Sciatic nerve (tissue), 2 donors: ENCODE results near the gene LDB2. TPM values are rescaled to one million over a fixed set of nuclear protein-coding genes. Genes with fewer than 3 reads are reported as not detected.

ENCODE experiments used
- ATAC-seq: fragments of 200-7000 bp; cut with Tn5 transposase; one replicate; pipeline ENCODE4 v1.9.1; 2020; ENCODE audit warnings: mild to moderate bottlenecking, moderate library complexity
- DNase-seq: peaks from one replicate; pipeline ENCODE4 v3.0.0-alpha.2; 2020; ENCODE audit warnings: low spot score
- intact Hi-C: fragments of 100-400 bp; cut with DNase I; formaldehyde crosslinking; loops from one replicate; pipeline ENCODE4 v1.14.2; 2022
- total RNA-seq: library from RNA; stranded (reverse); fragmentation: NEBNext Ultra II Directional; extraction: Animal tissue kit (Norgen Biotek cat#: 25700); gene quantifications from one replicate; pipeline ENCODE4 v1.2.1, GENCODE V29; 2021
- donor health status: DM: no; HTN: no; CAD: no.
- donor health status: DM: no; HTN: no; CAD: no.

LDB2 gene
- total RNA-seq, 1 donor from 2014 or later, result 104 TPM

GRCh38 chr4:16852228-16852627 is 46.2 kb downstream of the LDB2 start:
- intact Hi-C loops, result no loop called here
- DNase-seq (no peak), ATAC-seq (no peak)

GRCh38 chr4:16846540-16847117 is 51.8 kb downstream of the LDB2 start:
- DNase-seq, result no peak
- intact Hi-C loops, result no loop called here
- ATAC-seq, result no peak

GRCh38 chr4:16844816-16845586 is 53.4 kb downstream of the LDB2 start:
- intact Hi-C loops, result no loop called here
- no peak for DNase-seq
- ATAC-seq, result peak; percentile 39

- DNase-seq (no peak), ATAC-seq (peak; percentile 67)
- intact Hi-C loops, result no loop called here
Observed at GRCh38 chr4:16843831-16844508, 54.5 kb downstream of the LDB2 start.

GRCh38 chr4:16838226-16838875 is 60.1 kb downstream of the LDB2 start:
- DNase-seq (no peak), ATAC-seq (peak; percentile 61)
- intact Hi-C loops, result no loop called here

GRCh38 chr4:16837475-16837874 is 61.0 kb downstream of the LDB2 start:
- intact Hi-C loops, result no loop called here
- DNase-seq, result no peak
- ATAC-seq, result no peak

GRCh38 chr4:16836324-16836723 is 62.1 kb downstream of the LDB2 start:
- intact Hi-C loops, result no loop called here
- ATAC-seq (no peak), DNase-seq (no peak)

GRCh38 chr4:16835597-16836247 is 62.7 kb downstream of the LDB2 start:
- DNase-seq (no peak), ATAC-seq (no peak)
- intact Hi-C loops, result no loop called here

GRCh38 chr4:16834814-16835213 is 63.6 kb downstream of the LDB2 start:
- intact Hi-C loops, result no loop called here
- no peak for DNase-seq
- ATAC-seq, result no peak

- ATAC-seq (no peak), DNase-seq (no peak)
- intact Hi-C loops, result no loop called here
Observed at GRCh38 chr4:16833722-16834121, 64.7 kb downstream of the LDB2 start.

GRCh38 chr4:16830081-16830480 is 68.4 kb downstream of the LDB2 start:
- no peak for DNase-seq
- no peak for ATAC-seq
- intact Hi-C loops, result no loop called here

- intact Hi-C loops, result no loop called here
- ATAC-seq (peak; percentile 80), DNase-seq (no peak)
Observed at GRCh38 chr4:16827794-16828724, 70.4 kb downstream of the LDB2 start.

GRCh38 chr4:16827045-16827444 is 71.4 kb downstream of the LDB2 start:
- no peak for DNase-seq
- ATAC-seq, result peak; percentile 70
- intact Hi-C loops, result no loop called here

GRCh38 chr4:16826406-16826910 is 72.0 kb downstream of the LDB2 start:
- intact Hi-C loops, result no loop called here
- DNase-seq (no peak), ATAC-seq (no peak)

GRCh38 chr4:16824278-16824806 is 74.1 kb downstream of the LDB2 start:
- no peak for DNase-seq
- no peak for ATAC-seq
- intact Hi-C loops, result no loop called here

- peak; percentile 60 for ATAC-seq
- DNase-seq, result no peak
- intact Hi-C loops, result no loop called here
Observed at GRCh38 chr4:16820329-16820728, 78.1 kb downstream of the LDB2 start.

- ATAC-seq (no peak), DNase-seq (no peak)
- intact Hi-C loops, result no loop called here
Observed at GRCh38 chr4:16819652-16820051, 78.8 kb downstream of the LDB2 start.

- DNase-seq, result no peak
- no peak for ATAC-seq
- intact Hi-C loops, result no loop called here
Observed at GRCh38 chr4:16818005-16818404, 80.4 kb downstream of the LDB2 start.
